ENCODE measurements around the gene COG5.
"Not testable (repeated sequence)": the region's sequence is repeated elsewhere in the genome, so short reads cannot be mapped to it uniquely, and the experiment has no call there.

COG5 gene

DNA sequence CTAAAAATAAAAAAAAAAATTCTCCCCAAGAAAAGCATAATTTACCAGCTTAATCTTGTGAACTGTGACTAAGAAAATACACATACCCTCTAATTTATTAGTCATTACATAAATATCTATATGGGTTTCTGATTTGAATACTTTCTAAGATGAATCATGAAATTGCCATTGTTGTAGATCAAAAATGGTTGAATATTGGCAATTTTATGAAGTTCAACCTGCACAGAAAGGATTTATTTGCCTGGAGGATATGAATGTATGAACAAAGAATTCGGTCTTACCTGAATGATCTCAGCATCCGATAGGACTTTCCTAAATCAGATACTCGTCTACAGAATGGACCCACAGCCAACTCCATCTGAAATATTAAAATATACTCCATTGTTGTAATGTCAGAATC is 333.4 kb downstream of the COG5 start:
- no peak for DNase-seq

DNA sequence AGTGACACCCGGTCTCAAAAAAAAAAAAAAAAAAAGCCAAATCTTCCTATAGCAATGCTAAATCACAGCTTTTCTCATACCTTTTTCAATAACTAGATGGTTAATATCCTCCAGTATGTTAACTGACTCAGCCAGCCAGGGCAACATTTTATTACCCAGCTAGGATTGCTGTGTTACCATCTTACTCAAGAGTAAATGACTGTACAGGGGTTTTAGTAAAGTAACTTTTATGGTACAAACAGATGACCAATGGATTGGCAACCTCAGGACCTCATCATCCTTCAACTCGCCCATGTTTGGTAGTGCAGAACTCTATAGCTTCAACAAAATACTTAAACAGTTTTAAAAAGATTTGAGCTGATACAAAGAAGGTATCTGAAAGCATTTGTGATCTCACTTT is 335.4 kb downstream of the COG5 start:
- DNase-seq = no peak

DNA sequence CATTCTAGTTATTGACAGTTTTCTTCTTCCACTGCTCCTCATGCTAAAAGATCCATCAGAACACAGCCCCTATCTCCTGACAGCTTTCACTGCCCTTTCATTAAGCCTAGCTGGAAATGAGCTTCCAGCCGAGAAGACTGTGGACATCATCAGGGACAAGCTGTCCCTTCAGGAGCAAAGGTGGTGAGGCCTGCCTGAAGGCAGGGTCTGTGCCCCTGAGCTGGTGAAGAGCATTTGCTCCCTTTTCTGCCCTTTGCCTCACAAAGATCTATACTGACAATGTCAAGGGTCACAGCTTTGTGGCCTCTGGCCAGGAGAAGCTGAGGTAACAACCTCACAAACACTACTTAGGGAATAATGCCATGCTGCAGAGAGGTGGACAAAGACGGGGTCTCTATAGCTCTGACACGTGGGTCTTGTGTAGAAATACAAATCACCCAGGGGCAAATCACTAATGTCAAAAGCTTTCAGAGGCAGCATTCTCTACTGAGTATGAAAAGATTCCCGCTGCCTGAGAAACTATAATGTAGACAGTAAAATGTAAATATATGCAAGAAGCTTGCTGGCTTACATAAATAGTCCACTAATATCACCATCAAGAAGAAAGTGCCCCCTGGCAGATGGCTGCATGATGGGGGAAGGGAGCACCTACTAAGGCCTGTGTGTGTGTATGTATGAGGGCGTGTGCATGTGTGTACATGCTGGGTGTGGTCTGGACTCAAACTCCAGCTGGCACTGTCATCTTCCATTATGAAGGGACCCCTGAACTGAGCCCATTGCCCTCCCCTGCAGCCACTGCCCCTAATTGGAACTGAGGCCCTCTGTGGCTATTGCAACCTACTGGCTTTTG is 339.1 kb downstream of the COG5 start:
- DNase-seq = no peak

DNA sequence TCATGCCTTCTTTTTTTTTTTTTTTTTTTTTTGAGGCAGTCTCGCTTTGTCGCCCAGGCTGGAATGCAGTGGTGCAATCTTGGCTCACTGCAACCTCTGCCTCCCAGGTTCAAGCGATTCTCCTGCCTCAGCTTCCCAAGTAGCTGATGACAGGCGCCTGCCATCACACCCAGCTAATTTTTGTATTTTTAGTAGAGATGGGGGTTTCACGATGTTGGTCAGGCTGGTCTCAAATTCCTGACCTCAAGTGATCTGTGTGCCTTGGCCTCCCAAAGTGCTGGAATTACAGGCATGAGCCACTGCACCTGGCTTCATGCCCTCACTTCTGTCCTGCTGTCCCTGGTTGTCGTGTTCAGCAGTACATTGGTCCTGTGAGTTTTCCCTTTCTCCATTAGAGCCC is 342.9 kb downstream of the COG5 start:
- not testable (repeated sequence) for DNase-seq

DNA sequence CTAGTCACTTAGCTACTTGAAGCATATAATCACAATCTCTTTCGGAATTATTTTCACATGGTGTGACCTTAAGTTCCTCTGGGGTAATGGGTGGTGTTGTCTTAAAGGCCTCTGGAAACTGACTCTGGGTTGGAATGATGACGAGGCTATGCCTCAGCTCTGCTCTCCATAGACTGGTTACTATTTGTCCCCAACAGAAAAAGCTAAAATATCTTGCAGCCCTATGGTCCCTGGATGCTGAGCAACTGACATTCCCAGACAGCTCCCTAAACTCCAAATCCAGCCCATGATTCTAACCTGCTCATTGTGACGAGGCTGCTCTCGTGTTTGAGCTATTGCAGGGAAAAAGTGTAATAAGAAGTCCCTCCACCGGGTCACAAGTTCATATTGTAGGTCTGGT is 343.4 kb downstream of the COG5 start:
- no peak for DNase-seq

DNA sequence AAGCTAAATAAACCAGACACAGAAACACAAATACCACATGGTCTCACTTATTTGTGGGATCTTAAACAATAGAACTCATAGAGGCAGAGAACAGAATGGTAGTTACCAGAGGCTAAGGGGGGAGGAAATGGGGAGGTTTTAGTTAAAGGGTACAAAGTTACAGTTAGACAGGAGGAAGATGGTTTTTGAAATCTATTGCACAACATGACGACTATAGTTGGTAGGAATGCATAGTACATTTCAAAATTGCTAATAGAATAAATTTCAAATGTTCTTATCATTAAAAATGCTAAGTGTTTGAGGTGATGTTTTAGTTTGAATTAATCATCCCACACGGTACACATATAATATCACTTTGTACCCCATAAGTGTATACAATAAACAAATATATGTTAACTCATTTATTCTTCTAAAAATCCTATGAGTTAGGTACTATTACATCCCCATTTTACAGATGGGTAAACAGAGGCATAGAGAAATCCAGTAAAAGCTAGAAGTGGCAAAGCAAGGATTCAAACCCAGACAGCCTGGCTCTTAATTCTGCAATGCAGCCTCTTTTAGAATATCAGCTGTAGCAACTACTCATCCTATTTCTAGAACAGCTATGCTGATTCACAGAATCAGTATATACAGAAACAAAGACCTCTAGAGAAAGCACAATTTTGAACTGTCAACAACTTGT is 344.0 kb downstream of the COG5 start:
- no peak for DNase-seq

DNA sequence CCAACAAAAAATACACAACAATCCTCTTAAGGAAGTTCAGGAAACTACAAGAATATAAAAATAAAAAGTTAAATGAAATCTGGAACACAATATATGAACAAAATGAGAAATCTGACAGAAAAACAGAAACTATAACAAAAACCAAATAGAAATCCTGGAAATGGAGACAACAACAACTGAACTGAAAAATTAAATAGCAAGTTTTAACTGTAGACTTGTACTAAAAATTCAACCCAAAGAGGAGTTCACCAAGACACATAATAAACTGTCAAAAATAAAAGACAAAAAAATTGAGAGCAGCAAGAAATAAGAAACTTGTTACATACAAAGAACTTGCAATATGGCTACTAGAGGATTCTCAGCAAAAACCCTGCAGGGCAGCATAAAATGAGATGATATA is 349.8 kb downstream of the COG5 start:
- DNase-seq = no peak

DNA sequence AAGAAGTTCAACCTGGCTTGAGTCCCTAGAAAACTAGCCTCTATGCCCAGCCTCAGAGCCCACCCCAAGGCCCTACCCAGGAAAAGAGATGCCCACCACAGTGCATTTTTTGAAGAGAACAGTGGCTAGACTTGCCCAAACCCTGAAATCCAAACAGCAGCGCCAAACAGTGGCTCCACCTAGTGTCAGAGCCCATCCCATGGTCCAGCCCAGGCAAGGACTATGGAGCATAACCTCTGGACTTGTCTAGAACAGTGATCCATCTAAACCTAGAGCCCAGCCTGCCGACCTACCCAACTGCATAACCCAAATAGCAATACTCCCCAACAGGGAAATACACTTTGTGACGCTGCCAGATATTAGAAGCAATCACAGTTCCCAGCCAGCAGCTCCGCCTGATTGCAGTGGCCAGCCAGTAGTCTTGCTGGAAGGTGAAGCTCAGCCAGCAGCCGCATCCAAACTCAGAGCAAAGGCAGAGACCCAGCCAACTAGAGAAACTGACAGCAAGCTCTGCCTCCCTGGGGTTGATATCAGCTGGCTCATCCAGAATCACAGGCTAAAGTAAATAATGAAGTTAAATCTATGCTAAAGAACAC is 350.4 kb downstream of the COG5 start:
- no peak for DNase-seq

DNA sequence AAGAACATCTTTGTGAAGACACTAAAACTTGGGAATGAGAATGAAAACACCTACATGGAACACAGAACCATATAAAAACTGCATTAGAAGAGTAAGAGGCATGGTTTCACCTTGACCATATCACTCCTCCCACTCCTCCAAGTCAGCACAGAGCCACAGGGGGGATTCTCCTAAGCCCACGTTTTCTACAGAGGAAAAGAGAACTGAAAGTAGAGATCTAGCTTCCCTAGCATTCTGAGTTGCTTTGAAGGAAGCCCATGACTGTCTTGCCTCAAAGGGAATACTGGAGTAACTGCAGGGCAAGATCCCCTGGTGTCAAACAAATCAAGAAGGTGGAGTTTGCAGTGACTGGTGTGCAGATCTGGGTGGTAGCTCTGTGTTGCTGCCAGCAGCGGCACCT is 351.0 kb downstream of the COG5 start:
- no peak for DNase-seq

DNA sequence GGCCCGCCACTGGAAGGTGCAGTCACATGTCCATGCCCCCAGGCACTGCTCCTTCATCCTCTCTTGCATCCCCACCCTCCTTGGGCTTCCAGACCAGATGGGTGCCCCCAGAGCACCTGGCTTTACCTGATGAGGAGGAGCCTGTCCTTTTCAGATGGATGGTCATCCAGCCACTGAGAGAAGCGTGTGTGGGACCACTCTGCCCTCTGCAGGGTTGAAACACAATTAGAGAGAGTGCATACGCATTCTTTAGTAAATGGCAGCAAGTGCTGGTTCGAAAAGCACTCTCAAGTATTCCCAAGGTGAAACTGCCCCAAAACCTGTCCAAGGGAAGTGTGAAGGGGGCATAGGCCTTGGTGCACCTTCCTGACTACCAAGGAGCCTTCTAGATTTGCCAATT is 353.3 kb downstream of the COG5 start:
- DNase-seq = no peak

DNA sequence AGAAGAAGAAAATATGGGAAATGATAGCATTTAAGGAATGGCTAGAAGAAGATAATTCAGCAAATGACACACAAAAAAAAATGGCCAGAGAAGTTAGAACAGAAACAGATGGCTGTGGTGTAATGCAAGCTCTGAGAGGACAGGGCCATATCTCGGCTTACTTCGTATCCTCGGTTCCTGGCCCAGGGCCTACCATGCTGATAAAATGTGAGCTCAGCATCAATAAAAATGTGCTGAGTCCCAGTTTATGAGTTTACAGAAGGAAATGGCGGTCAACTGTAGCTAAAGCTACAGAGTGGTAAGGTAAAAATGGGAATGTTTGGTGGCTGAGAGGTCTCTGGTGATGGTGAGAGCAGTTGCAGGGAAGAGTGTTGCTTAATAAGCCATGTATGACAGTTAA is 354.2 kb downstream of the COG5 start:
- DNase-seq = no peak

DNA sequence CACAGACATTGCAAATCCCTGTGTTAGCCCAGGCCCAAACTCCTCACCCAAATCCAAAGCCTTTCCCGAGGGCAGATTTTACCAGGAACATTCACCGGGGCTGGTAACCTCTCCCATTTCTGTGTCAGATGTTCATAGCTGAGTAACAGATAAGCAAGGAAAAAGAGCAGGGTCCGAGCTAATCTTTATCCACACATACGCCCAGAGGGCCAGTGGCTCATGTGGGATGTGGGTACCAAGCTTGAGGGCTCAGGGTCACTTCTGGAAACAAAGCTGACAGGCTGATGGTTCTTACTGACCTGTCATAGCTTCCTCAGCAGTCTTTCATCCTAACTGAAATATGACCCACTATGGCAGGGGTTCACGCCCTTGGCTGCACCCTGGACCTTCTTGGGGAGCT is 355.2 kb downstream of the COG5 start:
- no peak for DNase-seq

DNA sequence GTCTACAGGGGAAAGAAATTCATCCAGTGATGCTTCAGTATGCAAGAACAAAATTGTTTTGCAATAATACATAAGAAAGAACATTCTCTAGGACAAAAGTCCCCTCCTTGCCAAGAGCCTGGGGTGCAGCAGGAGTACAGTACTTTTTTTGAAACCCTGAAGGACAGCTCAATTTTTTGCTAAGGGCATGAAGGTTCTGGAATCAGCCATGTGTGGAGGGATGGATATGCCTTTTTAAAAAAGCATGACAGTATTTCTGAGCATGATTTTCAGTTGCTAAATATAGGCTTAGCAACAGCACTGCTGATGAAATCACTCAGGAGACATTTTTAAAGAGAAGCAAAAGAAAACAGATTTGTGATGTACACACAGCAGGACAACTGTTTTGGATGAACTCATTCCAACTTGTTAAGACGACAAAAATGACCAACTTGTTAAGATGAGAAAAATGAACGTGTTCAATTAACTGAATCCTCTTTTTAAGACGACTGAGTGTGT is 355.6 kb downstream of the COG5 start:
- DNase-seq = peak in 1 of 51 donors; percentile 29

DNA sequence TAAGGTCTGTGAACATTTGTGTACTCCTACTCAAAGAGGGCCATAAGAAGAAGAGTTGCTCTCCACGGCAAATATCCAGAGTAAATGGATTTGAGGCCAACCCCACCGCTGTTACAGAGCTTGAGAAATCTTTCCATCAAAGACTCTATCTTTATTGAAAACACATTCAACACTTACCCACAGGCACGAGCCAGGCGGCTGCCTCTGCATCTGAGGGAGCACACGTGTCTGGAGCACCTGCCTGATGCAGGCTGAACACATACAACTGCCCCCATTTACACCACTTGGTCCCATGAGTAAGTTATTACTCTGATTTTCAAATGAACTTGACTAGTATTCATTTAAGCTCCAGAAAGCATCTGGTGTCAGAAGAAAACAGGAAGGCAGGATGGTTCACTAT is 356.3 kb downstream of the COG5 start:
- no peak for DNase-seq

DNA sequence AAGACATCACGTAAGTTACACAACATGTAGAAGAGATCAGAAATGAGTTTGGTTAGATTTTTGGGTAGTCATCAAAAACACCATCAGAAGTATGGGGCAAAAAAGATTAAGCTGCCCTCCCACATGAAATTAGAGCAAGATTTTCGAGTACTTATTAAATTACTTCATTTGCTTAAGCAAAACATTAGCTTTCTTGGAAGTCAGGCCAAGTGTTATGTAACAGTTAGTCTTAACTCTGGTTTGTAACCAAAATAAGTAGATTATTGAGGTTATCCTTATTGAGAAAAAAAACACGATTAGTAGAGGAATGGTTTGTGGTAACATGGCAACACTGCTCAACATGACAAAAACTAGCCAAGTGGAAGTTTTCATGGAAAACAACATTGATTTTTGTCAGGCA is 357.0 kb downstream of the COG5 start:
- no peak for DNase-seq

DNA sequence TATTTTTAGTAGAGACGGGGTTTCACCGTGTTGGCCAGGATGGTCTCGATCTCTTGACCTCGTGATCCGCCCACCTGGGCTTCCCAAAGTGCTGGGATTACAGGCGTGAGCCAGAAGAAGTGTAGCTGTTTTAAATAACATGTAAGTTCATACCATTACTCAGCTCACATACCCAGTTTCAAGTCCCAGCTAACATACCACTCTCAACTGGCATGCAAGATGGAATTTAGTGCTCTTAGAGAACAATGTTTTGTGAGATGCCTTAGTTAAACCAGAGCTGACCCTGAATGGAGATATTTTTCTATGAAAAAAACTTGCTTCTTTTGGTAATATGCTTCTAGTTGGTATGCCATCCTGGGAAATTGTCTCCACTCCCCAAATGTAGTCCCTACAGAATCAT is 357.6 kb downstream of the COG5 start:
- no peak for DNase-seq

DNA sequence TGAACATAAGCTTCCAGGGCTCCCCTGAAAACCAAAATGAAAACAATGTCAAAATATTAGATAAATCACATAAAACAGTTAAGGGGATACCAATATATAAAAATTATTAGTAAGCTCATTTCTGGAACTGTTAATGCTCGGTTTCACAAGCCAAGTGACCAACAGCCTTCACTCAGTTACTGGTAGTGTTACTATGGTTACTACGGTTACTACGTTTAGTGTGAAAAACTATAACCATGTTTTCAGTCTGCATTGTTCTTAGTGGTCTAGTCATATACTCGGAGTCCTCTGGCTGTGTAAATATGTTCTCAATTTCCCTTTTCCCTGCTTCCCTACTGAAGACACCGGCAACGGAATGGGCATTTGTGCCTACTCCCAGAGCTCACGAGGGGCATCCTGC is 360.1 kb downstream of the COG5 start:
- no peak for DNase-seq

DNA sequence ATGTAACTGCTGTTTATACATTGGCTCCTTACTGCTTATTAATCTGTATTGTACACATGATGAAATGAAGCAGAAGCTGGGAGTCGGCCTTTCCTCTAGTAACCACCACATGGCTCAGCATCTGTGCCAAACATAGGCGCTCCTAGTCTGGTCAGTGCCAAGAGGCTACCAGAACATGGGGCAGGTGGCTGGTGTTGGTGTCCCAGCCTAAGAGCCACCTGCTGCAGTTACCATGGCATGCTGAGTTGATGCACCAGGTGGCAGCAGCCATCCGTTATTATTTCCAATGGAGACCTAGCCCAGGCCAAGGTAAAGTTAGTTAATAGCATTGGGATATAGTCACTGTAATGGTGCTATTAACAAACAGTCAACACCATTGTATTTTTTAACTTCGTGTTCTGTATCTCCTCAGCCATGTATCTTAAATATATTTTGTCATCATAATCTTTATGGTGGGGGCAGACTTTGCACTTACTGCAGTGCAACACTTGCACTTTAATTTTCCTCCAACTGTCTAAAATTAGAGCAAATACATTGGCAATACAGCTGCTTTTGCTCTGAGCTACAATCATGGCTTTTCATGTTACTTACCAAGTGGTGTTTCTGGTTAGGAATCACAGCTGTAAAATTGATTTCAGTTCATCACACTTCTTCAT is 361.8 kb downstream of the COG5 start:
- peak in 15 of 51 donors; percentile 2 to 32 (median 11) for DNase-seq

DNA sequence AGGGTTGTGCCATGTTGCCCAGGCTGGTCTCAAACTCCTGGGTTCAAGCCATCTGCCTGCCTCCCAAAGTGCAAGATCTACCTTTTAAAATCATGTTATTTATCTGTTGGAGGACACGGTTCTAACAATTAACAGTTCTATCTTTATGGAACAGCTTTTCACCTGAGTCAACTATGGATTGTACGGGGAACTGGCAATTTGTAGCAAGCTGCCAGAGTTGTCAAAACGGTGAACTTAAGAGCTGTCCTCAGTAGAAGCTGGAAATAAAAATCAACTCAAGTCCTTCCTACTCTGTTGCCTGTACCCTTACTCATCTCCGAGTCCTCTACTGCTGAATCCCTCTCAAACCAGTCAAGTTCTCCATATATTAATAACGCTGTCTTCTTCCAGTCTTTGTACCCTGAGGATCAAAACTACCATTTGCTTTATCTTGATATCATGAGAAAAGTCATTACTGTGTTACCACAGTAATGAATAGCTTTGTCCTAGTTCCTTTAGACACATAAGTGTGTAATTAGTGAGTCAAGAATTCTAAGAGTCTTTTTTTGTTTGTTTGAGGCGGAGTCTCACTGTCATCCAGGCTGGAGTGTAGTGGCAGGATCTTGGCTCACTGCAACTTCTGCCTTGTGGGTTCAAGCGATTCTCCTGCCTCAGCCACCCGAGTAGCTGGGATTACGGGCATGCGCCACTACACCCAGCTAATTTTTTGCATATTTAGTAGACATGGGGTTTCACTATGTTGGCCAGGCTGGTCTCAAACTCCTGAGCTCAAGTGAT is 366.7 kb downstream of the COG5 start:
- no peak for DNase-seq

DNA sequence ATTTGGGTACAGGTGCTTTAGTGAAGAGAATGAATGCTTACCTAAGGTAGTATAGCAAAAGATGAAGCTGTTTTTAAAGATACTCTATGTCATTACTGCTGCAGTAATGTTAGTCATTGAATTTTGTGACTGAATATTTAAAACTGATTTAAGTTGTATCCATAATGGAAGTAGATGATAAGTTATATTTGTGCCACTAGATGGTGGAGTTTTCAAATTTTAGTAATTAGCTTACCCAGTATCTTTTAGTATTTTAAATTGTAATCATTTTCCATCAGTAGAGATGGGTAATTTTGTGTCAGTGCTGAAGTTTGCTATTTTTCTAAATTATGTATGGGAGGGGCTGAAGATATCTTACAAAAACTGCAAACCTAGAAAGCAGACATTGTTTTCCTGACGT is 369.7 kb downstream of the COG5 start:
- no peak for DNase-seq

DNA sequence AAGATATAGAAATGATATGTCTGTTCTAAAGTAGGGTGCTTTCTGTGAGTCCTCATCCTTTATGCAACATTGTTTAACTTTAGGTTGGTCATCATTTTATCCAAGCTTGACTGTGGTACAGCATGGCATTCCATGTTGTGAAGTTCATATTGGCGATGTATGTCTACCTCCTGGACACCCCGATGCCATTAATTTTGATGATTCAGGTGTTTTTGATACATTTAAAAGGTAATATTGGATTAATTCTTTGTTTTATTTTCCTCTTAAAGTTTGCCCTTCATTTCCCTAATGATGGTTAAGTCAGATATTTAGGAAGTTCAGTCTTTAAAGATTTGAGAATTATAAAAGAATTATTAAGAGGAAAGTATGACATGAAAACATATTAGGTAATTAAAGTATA is 373.6 kb downstream of the COG5 start:
- DNase-seq = no peak

All from hypothalamus (tissue), 51 donors.